ENCODE data around the gene PHC1.

- TF ChIP-seq CTCF (IDR thresholded peaks at IDR 0.05) (no peak), POLR2A (IDR thresholded peaks at IDR 0.05) (no peak)
Measured at GRCh38 chr12:8957561-8957960, 43.3 kb downstream of the PHC1 start.

Data from heart left ventricle (tissue), 13 donors.